ENCODE data around the gene MSH5. TPM values are rescaled to one million over a fixed set of nuclear protein-coding genes. Genes with fewer than 3 reads are reported as not detected.

The MSH5 gene
- total and polyA plus RNA-seq, 2 of the 13 experiments (the other 11 are each of a cell fraction or from before 2014, with no cell fraction given), result 10.2 to 38.7 TPM

- TF ChIP-seq AKNA (CRISPR knock-in tag; IDR thresholded peaks at IDR 0.05; ENCODE audit: borderline replicate concordance), result no peak; the same call in 1 of the 2 replicates
- no peak for TF ChIP-seq NCOA5 (CRISPR knock-in tag; IDR thresholded peaks at IDR 0.05)
- TF ChIP-seq PBX2 (CRISPR knock-in tag; IDR thresholded peaks at IDR 0.05), result no peak
- TF ChIP-seq E2F2 (CRISPR knock-in tag; IDR thresholded peaks at IDR 0.05; ENCODE audit: borderline replicate concordance), result no peak
- no peak for TF ChIP-seq BCLAF1 (IDR thresholded peaks at IDR 0.05)
- TF ChIP-seq PAX8 (CRISPR knock-in tag; IDR thresholded peaks at IDR 0.05; ENCODE audit: borderline replicate concordance), result no peak; the same call in 1 of the 2 replicates
- TF ChIP-seq ESRRA (CRISPR knock-in tag; IDR thresholded peaks at IDR 0.05; ENCODE audit: low read depth), result peak; percentile 59; the same call in 1 of the 2 replicates
- TF ChIP-seq ZNF678 (CRISPR knock-in tag; IDR thresholded peaks at IDR 0.05), result peak; percentile 76; the same call in 1 of the 2 replicates
- TF ChIP-seq LRRFIP1 (CRISPR knock-in tag; conservative IDR thresholded peaks at IDR 0.05), result no peak
- TF ChIP-seq ZNF780A (CRISPR knock-in tag; IDR thresholded peaks at IDR 0.05), result no peak
- peak; percentile 87; the same call in 1 of the 2 replicates for TF ChIP-seq KDM3A (CRISPR knock-in tag; IDR thresholded peaks at IDR 0.05; ENCODE audit: low read depth)
- TF ChIP-seq ZNF746 (CRISPR knock-in tag; IDR thresholded peaks at IDR 0.05), result no peak
- TF ChIP-seq ZNF264 (CRISPR knock-in tag; IDR thresholded peaks at IDR 0.05), result no peak
- TF ChIP-seq ZNF296 (CRISPR knock-in tag; conservative IDR thresholded peaks at IDR 0.05), result no peak
- TF ChIP-seq ZNF773 (CRISPR knock-in tag; IDR thresholded peaks at IDR 0.05; ENCODE audit: borderline replicate concordance), result peak; percentile 86; the same call in 1 of the 2 replicates
- TF ChIP-seq ETV5 (CRISPR knock-in tag; IDR thresholded peaks at IDR 0.05; ENCODE audit: borderline replicate concordance), result peak; percentile 7
Measured at GRCh38 chr6:31795616-31796298, 56.0 kb downstream of the MSH5 start, which contains the start of gene VARS1 (continued).

Measured in HepG2 (cell line).